ENCODE data around the gene CACNA1E. TPM values are rescaled to one million over a fixed set of nuclear protein-coding genes. Genes with fewer than 3 reads are reported as not detected.

CACNA1E gene
- total RNA-seq, 1 experiment from 2014 or later = 0.46 TPM

DNA sequence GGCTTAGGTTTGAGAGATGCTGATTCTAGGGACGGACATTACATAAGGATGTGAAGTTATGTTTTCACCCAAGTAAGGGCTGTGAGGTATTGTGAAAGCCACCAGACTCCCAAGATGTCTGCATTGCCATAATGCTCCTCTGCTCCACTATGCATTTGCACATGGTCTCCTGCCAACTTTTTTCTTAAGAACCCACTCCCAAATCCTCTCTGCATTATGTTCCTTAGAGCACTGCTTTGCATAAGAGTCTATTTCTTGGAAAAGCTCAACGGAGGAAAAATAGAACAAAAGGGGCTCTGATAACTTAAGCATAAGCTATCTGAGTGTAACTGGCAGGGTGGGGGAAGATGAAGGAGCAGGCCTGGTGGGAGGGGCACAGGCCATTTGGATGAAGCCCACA is 5.0 kb upstream of the CACNA1E start:
- H2AK5ac ChIP-seq (ENCODE audit: insufficient read length, low read length) = no peak overlapping the region
- H2AFZ ChIP-seq (ENCODE audit: low read length) = no peak overlapping the region
- H2BK20ac ChIP-seq (ENCODE audit: low read depth, low read length, poor library complexity, severe bottlenecking) = no peak overlapping the region
- no CpG with 5 or more reads among the region's 2 CpGs for WGBS (ENCODE audit: extremely low coverage, insufficient read length, low lambda C conversion rate)
- H3K4me1 ChIP-seq (ENCODE audit: insufficient read depth, low read length) = no peaks in the 10 kb centered on the region
- H3K79me1 ChIP-seq (ENCODE audit: insufficient read depth, low read depth, low read length, poor library complexity, severe bottlenecking) = no peaks in the 10 kb centered on the region
- H3K9ac ChIP-seq (ENCODE audit: extremely low read depth, insufficient read length, low read length) = no peak overlapping the region
- no peak overlapping the region for H4K8ac ChIP-seq (replicated peaks; ENCODE audit: insufficient read length, low read depth, low read length)
- H3K27me3 ChIP-seq (ENCODE audit: insufficient read depth, low read length) = peaks cover 14% of the 10 kb centered on the region; the same call in 1 of the 2 replicates
- H3K27me3 Mint-ChIP-seq (ENCODE audit: low read depth) = peaks cover 35% of the 10 kb centered on the region
- no peak for DNase-seq
- H3K4ac ChIP-seq (ENCODE audit: low read depth, low read length) = no peak overlapping the region
- H3K4me3 Mint-ChIP-seq = no peak overlapping the region
- TF ChIP-seq, protein P1, sequence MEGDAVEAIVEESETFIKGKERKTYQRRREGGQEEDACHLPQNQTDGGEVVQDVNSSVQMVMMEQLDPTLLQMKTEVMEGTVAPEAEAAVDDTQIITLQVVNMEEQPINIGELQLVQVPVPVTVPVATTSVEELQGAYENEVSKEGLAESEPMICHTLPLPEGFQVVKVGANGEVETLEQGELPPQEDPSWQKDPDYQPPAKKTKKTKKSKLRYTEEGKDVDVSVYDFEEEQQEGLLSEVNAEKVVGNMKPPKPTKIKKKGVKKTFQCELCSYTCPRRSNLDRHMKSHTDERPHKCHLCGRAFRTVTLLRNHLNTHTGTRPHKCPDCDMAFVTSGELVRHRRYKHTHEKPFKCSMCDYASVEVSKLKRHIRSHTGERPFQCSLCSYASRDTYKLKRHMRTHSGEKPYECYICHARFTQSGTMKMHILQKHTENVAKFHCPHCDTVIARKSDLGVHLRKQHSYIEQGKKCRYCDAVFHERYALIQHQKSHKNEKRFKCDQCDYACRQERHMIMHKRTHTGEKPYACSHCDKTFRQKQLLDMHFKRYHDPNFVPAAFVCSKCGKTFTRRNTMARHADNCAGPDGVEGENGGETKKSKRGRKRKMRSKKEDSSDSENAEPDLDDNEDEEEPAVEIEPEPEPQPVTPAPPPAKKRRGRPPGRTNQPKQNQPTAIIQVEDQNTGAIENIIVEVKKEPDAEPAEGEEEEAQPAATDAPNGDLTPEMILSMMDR (conservative IDR thresholded peaks at IDR 0.05) = no peak
- no peak overlapping the region for H4K91ac ChIP-seq (ENCODE audit: insufficient read length, low read depth, low read length)
- H3K27ac ChIP-seq (ENCODE audit: insufficient read length, low read depth, low read length) = no peak overlapping the region
- no peak overlapping the region for H4K5ac ChIP-seq (ENCODE audit: insufficient read length, low read depth, low read length)
- no peak overlapping the region for H3K4me2 ChIP-seq (ENCODE audit: insufficient read depth, insufficient read length, low read length)
- no peaks in the 10 kb centered on the region for H3K9me3 ChIP-seq (ENCODE audit: control insufficient read depth, low read depth, low read length)
- H3K27ac Mint-ChIP-seq = no peak overlapping the region
- no peak overlapping the region for H3K23ac ChIP-seq (ENCODE audit: insufficient read length, low read depth, low read length)
- no peaks in the 10 kb centered on the region for H4K20me1 ChIP-seq (ENCODE audit: control insufficient read depth, insufficient read depth, insufficient read length)
- H3K56ac ChIP-seq (ENCODE audit: insufficient read length, low read depth, low read length) = no peak overlapping the region
- no peak overlapping the region for H2BK120ac ChIP-seq (ENCODE audit: low read depth, low read length, poor library complexity, severe bottlenecking)
- no peaks in the 10 kb centered on the region for H3K79me2 ChIP-seq (ENCODE audit: insufficient read depth, low read length)
- H3K4me1 Mint-ChIP-seq = peaks cover 6 to 14% of the 10 kb centered on the region in 2 experiments
- H2BK5ac ChIP-seq (ENCODE audit: insufficient read length, low read length) = no peak overlapping the region
- H2BK15ac ChIP-seq (ENCODE audit: low read depth, low read length) = no peak overlapping the region
- peaks cover 7% of the 10 kb centered on the region for H3K23me2 ChIP-seq (ENCODE audit: insufficient read length, low read depth, low read length, poor library complexity, severe bottlenecking)
- H2BK12ac ChIP-seq (ENCODE audit: insufficient read length, low read depth, low read length) = no peak overlapping the region
- 0 out of 7 replicates have a peak, but pooled peaks cover 0 to 4% (median 0%) of the 10 kb centered on the region in 3 experiments for H3K36me3 Mint-ChIP-seq (ENCODE audit: insufficient read depth in 1 of 3, low read depth in 3 of 3)
- H3K18ac ChIP-seq (ENCODE audit: insufficient read length, low read depth, low read length) = no peak overlapping the region
- H3K14ac ChIP-seq (ENCODE audit: insufficient read depth, low read length) = no peak overlapping the region
- H3T11ph ChIP-seq (ENCODE audit: low read length) = no peak overlapping the region
- H3K9me3 Mint-ChIP-seq = peaks cover 0 to 2% of the 10 kb centered on the region in 2 experiments; a peak in 1 of 5 replicates
